B cell (primary cell): ENCODE measurements around the gene CLVS2. TPM values are rescaled to one million over a fixed set of nuclear protein-coding genes. Genes with fewer than 3 reads are reported as not detected.

Source experiments
- ATAC-seq: fragments of 200-7000 bp; cut with Tn5 transposase; one replicate; pipeline ENCODE4 v1.10.0; 2021; ENCODE audit warnings: low read depth, mild to moderate bottlenecking, moderate number of reproducible peaks, moderate library complexity
- CTCF ChIA-PET: fragments of 350-600 bp; sonication (Branson Sonifier 250); formaldehyde crosslinking; loops from one replicate; lab custom pipeline; 2021; ENCODE audit warnings: antibody characterized with exemption, inconsistent platforms; lab: Charles Lee
- POLR2A ChIA-PET: fragments of 350-600 bp; sonication (Branson Sonifier 250); formaldehyde crosslinking; loops from one replicate; lab custom pipeline; 2021; ENCODE audit warnings: antibody characterized with exemption; lab: Charles Lee
- DNase-seq: peaks from one replicate; pipeline ENCODE4 v3.0.0; 2013
- H2AFZ ChIP-seq: 2 replicates; pipeline ENCODE4 v1.6.1; 2012; ENCODE audit warnings: mild to moderate bottlenecking, low read depth, low read length; ENCODE audit not compliant: insufficient read depth, poor library complexity, severe bottlenecking
- H3K27ac ChIP-seq, 2 donors: 1 replicate in 1 of 2; 2 replicates in 1 of 2; pipeline ENCODE4 v1.5.1; 2012 to 2013; ENCODE audit warnings: low read length in 2 of 2, mild to moderate bottlenecking in 2 of 2, moderate library complexity in 1 of 2
- H3K27me3 ChIP-seq, 4 experiments: fragments of 200-600 bp in 1 of 4; sonication (generic) in 1 of 4; replicated peaks in 1 of 4; 1 replicate in 2 of 4; 2 replicates in 2 of 4; pipeline versions ENCODE4 v1.6.1 to v1.7.0; 2013 to 2016; ENCODE audit warnings: low read length in 3 of 4, mild to moderate bottlenecking in 2 of 4, mixed read lengths in 1 of 4, moderate library complexity in 1 of 4; ENCODE audit not compliant: insufficient read depth in 4 of 4, control insufficient read depth in 3 of 4; ENCODE audit errors: control extremely low read depth in 1 of 4
- H3K36me3 ChIP-seq, 2 experiments: replicated peaks in 1 of 2; 1 replicate in 1 of 2; 2 replicates in 1 of 2; pipeline versions ENCODE4 v1.6.1 to v1.7.1; 2013; ENCODE audit warnings: low read length in 1 of 2; ENCODE audit not compliant: insufficient read depth in 2 of 2, control insufficient read depth in 1 of 2; ENCODE audit errors: control extremely low read depth in 1 of 2, extremely low read depth in 1 of 2
- H3K4me1 ChIP-seq, 2 donors: fragments of 200-600 bp in 1 of 2; sonication (generic) in 1 of 2; 1 replicate in 1 of 2; 2 replicates in 1 of 2; pipeline versions ENCODE4 v1.5.1 to v1.6.1; 2013 to 2017; ENCODE audit warnings: low read length in 2 of 2; ENCODE audit not compliant: control insufficient read depth in 2 of 2, insufficient read depth in 2 of 2
- H3K4me2 ChIP-seq: replicated peaks from 2 replicates; pipeline ENCODE3; 2012; ENCODE audit warnings: mild to moderate bottlenecking, low read depth, low read length; ENCODE audit not compliant: poor library complexity, severe bottlenecking
- H3K4me3 ChIP-seq, 5 experiments: fragments of 200-600 bp in 1 of 5; sonication (generic) in 1 of 5; 1 replicate in 3 of 5; 2 replicates in 2 of 5; pipeline versions ENCODE4 v1.5.1 to v1.7.0; 2011 to 2016; ENCODE audit warnings: low read length in 4 of 5, mild to moderate bottlenecking in 4 of 5, low read depth in 2 of 5, control low read depth in 1 of 5, moderate library complexity in 1 of 5; ENCODE audit not compliant: insufficient read depth in 1 of 5; ENCODE audit errors: control extremely low read depth in 1 of 5, extremely low read depth in 1 of 5
- H3K79me2 ChIP-seq: fragments of 200-600 bp; sonication (generic); one replicate; pipeline ENCODE4 v1.6.0; 2016; ENCODE audit warnings: low read length; ENCODE audit not compliant: control insufficient read depth, insufficient read depth
- H3K9ac ChIP-seq: fragments of 200-600 bp; sonication (generic); 2 replicates; pipeline ENCODE4 v1.6.1; 2017; ENCODE audit warnings: mild to moderate bottlenecking, low read length, moderate library complexity
- H3K9me3 ChIP-seq, 3 donors: one replicate each; pipeline versions ENCODE4 v1.6.1 to v1.7.1; 2013; ENCODE audit warnings: low read length in 2 of 3; ENCODE audit not compliant: control insufficient read depth in 2 of 3, insufficient read depth in 1 of 3; ENCODE audit errors: control extremely low read depth in 1 of 3
- H4K20me1 ChIP-seq: 2 replicates; pipeline ENCODE4 v1.6.0; 2012; ENCODE audit warnings: mild to moderate bottlenecking, low read length; ENCODE audit not compliant: insufficient read depth, control insufficient read depth, poor library complexity, severe bottlenecking
- H3K27ac Mint-ChIP-seq: one replicate; pipeline ENCODE4 v1.8.0; 2021; ENCODE audit warnings: mixed read lengths
- H3K27me3 Mint-ChIP-seq: one replicate; pipeline ENCODE4 v1.8.0; 2021; ENCODE audit warnings: mixed read lengths
- H3K4me1 Mint-ChIP-seq: one replicate; pipeline ENCODE4 v1.8.0; 2021; ENCODE audit warnings: mixed read lengths
- H3K4me3 Mint-ChIP-seq: one replicate; pipeline ENCODE4 v1.8.0; 2021; ENCODE audit warnings: mixed read lengths
- H3K9me3 Mint-ChIP-seq: one replicate; pipeline ENCODE4 v1.8.0; 2022; ENCODE audit warnings: mixed read lengths; ENCODE audit not compliant: insufficient read depth
- CTCF ChIP-seq: fragments of 200-600 bp; IDR thresholded peaks from one replicate; pipeline ENCODE4 v1.8.0; 2022; ENCODE audit warnings: antibody characterized with exemption, mild to moderate bottlenecking
- EZH2 ChIP-seq: IDR thresholded peaks from 2 replicates; pipeline ENCODE4 v1.6.1; 2012; ENCODE audit warnings: borderline replicate concordance, low read depth, mild to moderate bottlenecking, moderate library complexity, low read length; ENCODE audit not compliant: insufficient read depth, poor library complexity, severe bottlenecking
- WGBS: methylation state at CpG from one replicate; pipeline ENCODE4 v1.1.5; 2013; ENCODE audit warnings: missing lambda C conversion rate; ENCODE audit not compliant: insufficient coverage; 5-methylcytosine and 5-hydroxymethylcytosine counted together
- intact Hi-C: fragments of 100-400 bp; cut with micrococcal nuclease; formaldehyde crosslinking; loops from one replicate; pipeline ENCODE4 v1.10.0; 2022
- polyA plus RNA-seq: library from polyadenylated mRNA; depleted of rRNA; stranded (reverse); fragments of >200 nt; gene quantifications from 2 replicates; pipeline ENCODE4 v1.2.3, GENCODE V29; 2012
- total RNA-seq, 2 donors: library from RNA; stranded (reverse); fragments of 120-200 nt in 1 of 2; gene quantifications; 1 replicate in 1 of 2; 2 replicates in 1 of 2; pipeline versions ENCODE4 v1.2.3 to v1.2.4, GENCODE V29; 2013 to 2022

The CLVS2 gene
- total and polyA plus RNA-seq, 2 donors (not counting 1 experiment from before 2014, with no cell fraction given), result not detected

GRCh38 chr6:123089226-123089625, 93.2 kb downstream of the CLVS2 start:
- 100% methylated on average over 1 of the region's 1 CpG for WGBS
- H3K9me3 Mint-ChIP-seq, result no peaks in the 10 kb centered on the region
- H3K27ac ChIP-seq, result no peak overlapping the region
- no peak for ATAC-seq
- no peaks in the 10 kb centered on the region for H3K79me2 ChIP-seq
- no peak overlapping the region for H2AFZ ChIP-seq
- intact Hi-C loops, result no loop called here
- no peak overlapping the region for H3K4me3 ChIP-seq
- DNase-seq, result no peak
- POLR2A ChIA-PET, result no interaction called here
- TF ChIP-seq EZH2 (no peak), CTCF (no peak)
- no peaks in the 10 kb centered on the region for H3K36me3 ChIP-seq
- no peaks in the 10 kb centered on the region for H3K27me3 ChIP-seq
- no peaks in the 10 kb centered on the region for H3K4me1 Mint-ChIP-seq
- H3K9me3 ChIP-seq, result no peaks in the 10 kb centered on the region
- H4K20me1 ChIP-seq, result no peaks in the 10 kb centered on the region
- no peaks in the 10 kb centered on the region for H3K27me3 Mint-ChIP-seq
- H3K4me2 ChIP-seq, result no peak overlapping the region
- H3K27ac Mint-ChIP-seq, result no peak overlapping the region
- no peaks in the 10 kb centered on the region for H3K4me1 ChIP-seq
- H3K4me3 Mint-ChIP-seq, result no peak overlapping the region
- CTCF ChIA-PET, result no interaction called here
- no peak overlapping the region for H3K9ac ChIP-seq

GRCh38 chr6:123091091-123091895, 95.3 kb downstream of the CLVS2 start:
- Histone ChIP-seq H4K20me1 (no peaks in the 10 kb centered on the region), H3K4me1 (no peaks in the 10 kb centered on the region), H3K27me3 (no peaks in the 10 kb centered on the region), H3K27ac (no peak overlapping the region), H3K9me3 (no peaks in the 10 kb centered on the region), H3K4me2 (no peak overlapping the region), H3K79me2 (no peaks in the 10 kb centered on the region), H3K9ac (no peak overlapping the region), H2AFZ (no peak overlapping the region), H3K36me3 (no peaks in the 10 kb centered on the region), H3K4me3 (no peak overlapping the region)
- Mint-ChIP-seq H3K27me3 (no peaks in the 10 kb centered on the region), H3K27ac (no peak overlapping the region), H3K9me3 (no peaks in the 10 kb centered on the region), H3K4me3 (no peak overlapping the region), H3K4me1 (no peaks in the 10 kb centered on the region)
- intact Hi-C loops, result no loop called here
- WGBS, result 57% methylated on average over 1 of the region's 2 CpGs
- ChIA-PET CTCF (no interaction called here), POLR2A (no interaction called here)
- DNase-seq (no peak), ATAC-seq (no peak)
- TF ChIP-seq EZH2, result no peak
- TF ChIP-seq CTCF, result no peak
